Measurements from ENCODE around the gene LRMDA. TPM values are rescaled to one million over a fixed set of nuclear protein-coding genes. Genes with fewer than 3 reads are reported as not detected.
A peak's percentile ranks its signal among the peaks of the same experiment; 100 is the strongest.

Gene LRMDA
- total and polyA plus RNA-seq, 2 of the 13 experiments (the other 11 are each of a cell fraction or from before 2014, with no cell fraction given): 13.4 to 22.0 TPM

- TF ChIP-seq ZNF430 (CRISPR knock-in tag; IDR thresholded peaks at IDR 0.05): no peak; the same call in 1 of the 2 replicates
- peak; percentile 28; the same call in 1 of the 2 replicates for TF ChIP-seq SIX4 (CRISPR knock-in tag; IDR thresholded peaks at IDR 0.05)
- no peak for TF ChIP-seq ZNF275 (CRISPR knock-in tag; IDR thresholded peaks at IDR 0.05; ENCODE audit: borderline replicate concordance)
- TF ChIP-seq CCDC6 (CRISPR knock-in tag; IDR thresholded peaks at IDR 0.05): no peak
- no peak for TF ChIP-seq SP4 (CRISPR knock-in tag; IDR thresholded peaks at IDR 0.05)
- no peak for TF ChIP-seq HES4 (CRISPR knock-in tag; IDR thresholded peaks at IDR 0.05; ENCODE audit: borderline replicate concordance)
- no peak for TF ChIP-seq ZBTB42 (CRISPR knock-in tag; IDR thresholded peaks at IDR 0.05)
- peak; percentile 30; the same call in 1 of the 2 replicates for TF ChIP-seq CENPBD1 (CRISPR knock-in tag; IDR thresholded peaks at IDR 0.05; ENCODE audit: borderline replicate concordance, low read depth)
- peak; percentile 41 for TF ChIP-seq ZNF781 (CRISPR knock-in tag; IDR thresholded peaks at IDR 0.05; ENCODE audit: borderline replicate concordance, not compliant biosample characterization)
- no peak for TF ChIP-seq ZNF274 (CRISPR knock-in tag; IDR thresholded peaks at IDR 0.05)
- no peak for TF ChIP-seq FLYWCH1 (CRISPR knock-in tag; IDR thresholded peaks at IDR 0.05)
- TF ChIP-seq ZNF207 (IDR thresholded peaks at IDR 0.05; ENCODE audit: borderline replicate concordance): no peak
- no peak for TF ChIP-seq PCBP1 (IDR thresholded peaks at IDR 0.05; ENCODE audit: borderline replicate concordance, low read depth, low read length)
- no peak for TF ChIP-seq ZNF30 (CRISPR knock-in tag; IDR thresholded peaks at IDR 0.05)
- no peak for TF ChIP-seq ARNT (IDR thresholded peaks at IDR 0.05)
- TF ChIP-seq TCF7 (IDR thresholded peaks at IDR 0.05; ENCODE audit: low read depth): peak; percentile 85
- no peak for TF ChIP-seq ZNF619 (CRISPR knock-in tag; IDR thresholded peaks at IDR 0.05)
- TF ChIP-seq HHEX (CRISPR knock-in tag; IDR thresholded peaks at IDR 0.05): peak; percentile 93
- peak; percentile 97 for TF ChIP-seq NFIC (IDR thresholded peaks at IDR 0.05; ENCODE audit: low read length)
- TF ChIP-seq CCAR2 (optimal IDR thresholded peaks at IDR 0.05; ENCODE audit: low read depth, low read length): no peak
- TF ChIP-seq KAT8 (CRISPR knock-in tag; IDR thresholded peaks at IDR 0.05): peak; percentile 64
- TF ChIP-seq ZNF230 (CRISPR knock-in tag; IDR thresholded peaks at IDR 0.05): no peak
- TF ChIP-seq FOXA3 (CRISPR knock-in tag; IDR thresholded peaks at IDR 0.05): peak; percentile 100
- TF ChIP-seq AFF4 (CRISPR knock-in tag; IDR thresholded peaks at IDR 0.05): no peak
- no peak for TF ChIP-seq ZNF235 (CRISPR knock-in tag; IDR thresholded peaks at IDR 0.05; ENCODE audit: borderline replicate concordance)
- TF ChIP-seq ZNF878 (CRISPR knock-in tag; IDR thresholded peaks at IDR 0.05): no peak
- TF ChIP-seq RBFOX2 (IDR thresholded peaks at IDR 0.05; ENCODE audit: low read depth, low read length): no peak
- TF ChIP-seq ZEB1 (IDR thresholded peaks at IDR 0.05; ENCODE audit: insufficient replicate concordance, low read depth): no peak
These were observed 301.9 kb downstream of the LRMDA start (continued) for GRCh38 chr10:75733135-75733890.

Data from HepG2 (cell line).